Measurements from ENCODE around the gene FNDC11.

The FNDC11 gene

DNA sequence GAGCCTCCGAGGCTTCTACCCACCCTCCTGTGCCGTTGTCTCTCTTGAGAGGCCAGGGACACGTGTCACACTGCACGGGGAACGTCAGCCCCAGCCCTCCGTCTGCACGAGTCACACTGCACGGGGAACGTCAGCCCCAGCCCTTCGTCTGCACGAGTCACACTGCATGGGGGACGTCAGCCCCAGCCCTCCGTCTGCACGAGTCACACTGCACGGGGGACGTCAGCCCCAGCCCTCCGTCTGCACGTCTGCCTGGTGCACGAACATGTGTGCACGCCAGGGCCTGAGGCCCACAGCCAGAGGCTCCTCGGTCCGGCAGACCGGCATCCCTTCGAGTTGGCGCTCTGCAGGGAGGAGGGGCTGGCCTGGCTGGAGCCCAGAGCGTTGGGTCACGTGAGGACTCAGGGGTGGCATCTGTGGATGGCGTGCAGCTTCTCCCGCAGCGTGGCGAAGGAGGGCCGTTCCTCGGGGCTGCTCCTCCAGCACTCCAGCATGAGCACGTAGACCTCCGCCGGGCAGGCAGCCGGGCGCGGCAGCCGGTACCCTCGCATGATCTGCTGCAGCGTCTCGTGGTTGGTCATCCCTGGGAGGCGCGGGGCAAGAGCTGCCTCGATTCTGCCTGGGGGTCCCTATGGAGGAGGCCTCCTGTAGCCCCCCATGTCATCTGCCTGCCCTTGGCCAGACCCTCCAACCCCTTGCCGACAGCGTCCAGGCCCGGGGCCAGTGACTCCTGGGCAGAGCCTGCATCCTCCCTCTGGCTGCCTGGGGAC is 13.4 kb upstream of the FNDC11 start:
- DNase-seq (ENCODE audit: low spot score), result no peak

DNA sequence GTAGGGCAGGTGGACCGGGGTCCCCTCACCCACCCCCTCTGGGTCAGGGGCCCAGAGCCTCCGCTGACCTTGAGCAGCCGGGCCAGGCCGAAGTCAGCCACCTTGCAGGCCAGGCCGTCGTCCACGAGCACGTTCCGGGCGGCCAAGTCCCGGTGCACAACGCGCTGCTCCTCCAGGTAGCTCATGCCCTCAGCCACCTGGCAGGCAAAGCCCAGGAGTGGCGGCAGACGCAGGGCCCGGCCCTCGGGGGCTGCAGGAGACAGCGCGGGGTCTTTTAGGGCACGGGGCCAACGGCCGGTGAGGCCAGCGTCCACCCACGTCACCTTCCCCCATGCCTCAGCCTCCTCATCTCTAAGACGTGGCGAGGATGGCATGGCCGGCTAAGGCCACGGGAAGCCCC is 12.6 kb upstream of the FNDC11 start:
- no peak for DNase-seq (ENCODE audit: low spot score)

DNA sequence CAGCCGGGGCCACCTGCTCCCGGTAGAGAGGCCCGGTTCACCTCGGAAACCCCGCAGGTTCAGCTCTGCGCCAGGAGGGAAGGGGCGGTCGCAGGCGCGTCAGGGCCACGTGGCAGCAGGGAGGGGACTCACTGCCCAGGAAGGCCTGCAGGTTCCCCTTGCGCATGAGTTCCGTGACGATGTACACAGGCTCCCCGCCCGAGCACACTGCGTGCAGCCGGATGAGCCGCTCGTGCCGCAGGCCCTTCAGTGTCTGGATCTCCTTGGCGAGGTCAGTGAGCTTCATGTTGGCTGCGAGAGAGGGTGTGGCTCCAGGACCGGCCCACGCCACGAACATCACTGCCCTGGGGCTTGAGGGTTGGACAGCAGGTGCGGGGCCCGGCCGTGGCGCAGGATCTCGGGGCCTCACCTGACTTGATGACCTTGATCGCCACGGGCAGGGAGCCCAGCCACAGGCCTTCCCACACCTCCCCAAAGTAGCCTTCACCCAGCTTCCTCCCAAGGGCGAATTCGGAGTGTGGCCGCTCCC is 11.9 kb upstream of the FNDC11 start:
- DNase-seq (ENCODE audit: low spot score), result no peak

DNA sequence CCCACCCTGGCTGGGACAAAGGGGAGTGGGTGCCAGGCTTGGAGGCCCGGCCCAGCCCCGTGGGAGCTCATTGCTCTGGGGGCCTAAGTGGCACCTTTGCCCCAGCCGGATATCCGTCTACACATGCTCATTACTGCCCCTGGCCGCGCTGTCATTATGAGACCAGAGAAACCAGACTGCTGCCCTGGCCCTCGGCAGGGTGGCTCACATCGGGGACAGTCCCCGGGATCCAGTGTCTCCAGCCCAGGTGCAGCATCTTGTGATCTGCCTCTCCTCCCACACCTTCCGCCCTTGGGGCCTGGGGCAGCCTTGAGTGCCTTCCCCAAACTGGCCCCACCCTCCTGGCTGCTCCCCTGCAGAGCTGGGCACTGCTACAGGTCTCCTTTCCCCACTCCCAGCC is 11.3 kb upstream of the FNDC11 start:
- DNase-seq (ENCODE audit: low spot score), result no peak

DNA sequence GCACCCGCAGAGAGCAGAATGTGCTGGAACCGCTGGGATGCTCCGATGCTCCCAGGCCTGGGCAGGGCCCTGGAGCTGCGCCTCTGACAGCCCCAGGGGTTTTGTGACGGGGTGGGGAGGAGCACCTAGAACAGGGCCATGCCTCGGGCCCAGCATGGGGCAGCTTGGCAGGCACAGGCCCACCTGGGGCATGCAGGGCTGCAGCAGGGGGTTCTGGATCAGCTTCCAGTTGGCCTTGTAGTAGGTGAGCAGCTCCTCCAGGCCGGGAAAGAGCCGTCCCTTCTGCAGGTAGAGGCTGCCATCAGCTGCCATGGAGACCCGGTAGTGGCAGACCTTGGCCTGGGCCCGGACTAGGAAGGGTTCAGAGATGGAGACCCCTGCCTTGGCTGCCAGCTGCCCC is 10.8 kb upstream of the FNDC11 start:
- DNase-seq (ENCODE audit: low spot score), result no peak

- DNase-seq (ENCODE audit: low spot score), result no peak
Observed at GRCh38 chr20:63543733-63544132, 10.2 kb upstream of the FNDC11 start.

- no peak for DNase-seq (ENCODE audit: low spot score)
Observed at GRCh38 chr20:63544241-63544957, 9.6 kb upstream of the FNDC11 start.

DNA sequence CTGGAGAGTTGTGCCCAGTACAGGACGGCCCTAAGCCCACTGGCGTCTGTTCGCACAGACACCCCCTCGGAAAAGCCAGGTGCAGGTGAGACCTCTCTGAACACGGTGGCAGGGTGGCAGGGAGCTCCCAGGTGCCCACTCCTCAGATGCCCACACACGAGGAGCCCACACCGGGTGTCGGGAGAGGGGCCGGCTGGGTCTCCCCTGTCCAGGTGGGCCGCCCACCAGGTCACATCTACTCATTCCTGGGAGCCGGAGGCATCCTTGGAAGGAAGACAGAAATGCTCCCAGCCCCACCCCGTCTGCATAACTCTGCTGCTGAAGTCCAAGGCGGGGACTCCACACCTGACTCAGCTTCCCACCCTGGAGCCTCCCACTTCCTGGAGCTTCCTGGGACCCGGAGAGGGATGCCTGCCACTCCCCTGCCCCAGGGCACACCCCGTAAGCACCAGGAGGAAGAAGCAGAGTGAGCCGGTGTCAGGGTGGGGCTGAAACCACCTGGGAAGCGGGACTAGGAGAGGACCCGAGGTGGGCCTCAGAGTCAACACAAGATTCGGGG is 8.9 kb upstream of the FNDC11 start:
- no peak for DNase-seq (ENCODE audit: low spot score)

GRCh38 chr20:63545814-63546213 is 8.1 kb upstream of the FNDC11 start:
- DNase-seq (ENCODE audit: low spot score), result no peak

- DNase-seq (ENCODE audit: low spot score), result no peak
Observed at GRCh38 chr20:63546256-63546955, 7.6 kb upstream of the FNDC11 start.

- DNase-seq (ENCODE audit: low spot score), result no peak
Observed at GRCh38 chr20:63546956-63547724, 6.8 kb upstream of the FNDC11 start.

- no peak for DNase-seq (ENCODE audit: low spot score)
Observed at GRCh38 chr20:63547725-63548480, 6.1 kb upstream of the FNDC11 start, which contains the start of gene SRMS. Gene SRMS, minus strand, starts transcription at chr20:63547749. Its CDS starts 286 bp downstream, at chr20:63547463.

GRCh38 chr20:63548542-63548941 is 5.4 kb upstream of the FNDC11 start:
- no peak for DNase-seq (ENCODE audit: low spot score)

GRCh38 chr20:63549019-63549418 is 4.9 kb upstream of the FNDC11 start:
- no peak for DNase-seq (ENCODE audit: low spot score)

GRCh38 chr20:63549679-63550282 is 4.2 kb upstream of the FNDC11 start:
- DNase-seq (ENCODE audit: low spot score), result no peak

DNA sequence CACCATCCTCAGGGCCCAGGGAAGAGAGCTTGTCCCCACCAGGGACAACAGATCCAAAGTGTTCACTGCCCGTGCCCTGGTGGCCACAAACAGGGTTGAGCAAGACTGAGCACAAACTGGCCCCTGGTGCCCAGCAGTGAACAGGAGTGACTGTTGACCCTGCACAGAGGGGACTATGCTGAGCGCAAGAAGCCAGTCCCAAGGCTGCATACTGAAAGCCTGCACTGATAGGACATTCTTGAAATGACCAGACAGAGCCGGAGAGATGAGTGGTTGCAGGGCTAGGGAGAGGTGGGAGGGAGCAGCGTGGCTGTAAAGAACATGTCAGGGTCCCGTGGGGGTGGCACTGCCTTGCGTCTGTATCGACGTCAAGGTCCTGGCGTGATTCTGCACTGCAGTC is 2.9 kb upstream of the FNDC11 start:
- DNase-seq (ENCODE audit: low spot score), result no peak

DNA sequence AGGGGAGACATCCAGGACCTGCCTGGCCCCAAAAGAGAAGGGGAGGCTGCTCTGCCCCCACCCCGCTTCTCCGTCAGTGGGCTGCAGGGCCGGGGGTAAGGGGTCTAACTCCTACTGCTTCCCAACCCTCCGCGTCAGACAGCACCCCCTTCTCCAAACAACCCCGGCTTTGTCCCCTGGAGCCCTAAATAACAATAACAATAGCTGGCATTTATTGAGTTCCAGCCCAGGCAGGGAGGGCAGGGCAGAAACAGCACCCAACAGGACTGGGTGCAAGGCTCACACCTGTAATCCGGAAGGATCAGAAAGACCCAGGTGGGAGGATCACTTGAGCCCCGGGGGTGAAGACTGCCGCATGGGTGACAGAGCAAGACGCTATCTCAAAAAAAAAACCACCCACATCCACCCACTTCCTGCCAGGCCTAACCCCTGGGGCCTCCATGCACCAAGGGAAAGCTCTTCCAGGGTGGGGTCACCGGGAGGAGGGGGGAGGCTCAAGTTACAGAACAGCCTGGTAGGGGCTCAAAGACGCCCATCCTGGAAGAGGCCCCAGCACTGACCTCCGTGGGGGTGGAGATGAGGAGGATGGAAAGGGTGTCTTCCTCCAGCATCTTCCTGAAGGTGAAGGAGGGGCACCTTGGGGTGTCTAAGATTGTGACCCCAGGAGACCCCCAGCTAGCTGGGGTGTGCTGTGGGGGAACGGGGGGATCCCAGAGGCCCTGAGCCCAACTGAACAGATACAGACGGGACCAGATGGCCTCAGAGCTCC is 1.3 kb upstream of the FNDC11 start:
- no peak for DNase-seq (ENCODE audit: low spot score)

GRCh38 chr20:63553251-63553932 is 567 bp upstream of the FNDC11 start:
- DNase-seq (ENCODE audit: low spot score), result peak; percentile 98
